IMR-90 (cell line): ENCODE measurements around the gene TRABD2A. TPM values are rescaled to one million over a fixed set of nuclear protein-coding genes. Genes with fewer than 3 reads are reported as not detected.

Experiments used
- ATAC-seq: fragments of 200-7000 bp; cut with Tn5 transposase; 2 replicates; pipeline ENCODE4 v1.9.1; 2020; ENCODE audit warnings: low read depth, mild to moderate bottlenecking, moderate library complexity
- BruUV-seq: library from RNA; stranded (reverse); fragments of 400-500 nt; replicated peaks from 2 replicates; lab custom pipeline; 2021; lab: Mats Ljungman, UMichigan
- CTCF ChIA-PET: fragments of 300-600 bp; formaldehyde crosslinking; extraction: SDS; loops from one replicate; lab custom pipeline; 2021; ENCODE audit warnings: antibody characterized with exemption; lab: Yijun Ruan, JAX
- POLR2A ChIA-PET: fragments of 300-600 bp; sonication (Branson Sonifier 250); formaldehyde crosslinking; loops from one replicate; lab custom pipeline; 2022; ENCODE audit warnings: antibody characterized with exemption; ENCODE audit not compliant: unreplicated experiment; lab: Charles Lee
- DNase-seq: peaks from one replicate; pipeline ENCODE4 v3.0.0; 2013
- H2AFZ ChIP-seq: replicated peaks from 2 replicates; pipeline ENCODE3; 2013; ENCODE audit warnings: low read length, mild to moderate bottlenecking; ENCODE audit not compliant: poor library complexity
- H2AK5ac ChIP-seq: 2 replicates; pipeline ENCODE4 v1.6.1; 2013; ENCODE audit warnings: low read depth, low read length, inconsistent platforms
- H2AK9ac ChIP-seq: replicated peaks from 2 replicates; pipeline ENCODE3; 2013; ENCODE audit warnings: mild to moderate bottlenecking, low read depth, low read length, moderate library complexity; ENCODE audit not compliant: poor library complexity
- H2BK120ac ChIP-seq: 2 replicates; pipeline ENCODE4 v1.6.1; 2013; ENCODE audit warnings: low read depth, low read length, inconsistent platforms
- H2BK15ac ChIP-seq: 3 replicates; pipeline ENCODE4 v1.6.1; 2013; ENCODE audit warnings: low read depth, low read length, inconsistent platforms
- H2BK20ac ChIP-seq: 2 replicates; pipeline ENCODE4 v1.6.1; 2013; ENCODE audit warnings: low read depth, mild to moderate bottlenecking, inconsistent platforms, low read length, moderate library complexity
- H2BK5ac ChIP-seq: 2 replicates; pipeline ENCODE4 v1.6.1; 2013; ENCODE audit warnings: mild to moderate bottlenecking, low read depth, low read length, inconsistent platforms; ENCODE audit not compliant: poor library complexity, severe bottlenecking
- H3K14ac ChIP-seq: replicated peaks from 2 replicates; pipeline ENCODE4 v1.6.1; 2013; ENCODE audit warnings: low read depth, low read length, inconsistent platforms
- H3K18ac ChIP-seq: 2 replicates; pipeline ENCODE4 v1.6.1; 2013; ENCODE audit warnings: low read depth, low read length, control low read depth
- H3K23ac ChIP-seq: 2 replicates; pipeline ENCODE4 v1.6.1; 2013; ENCODE audit warnings: low read depth, low read length, inconsistent platforms
- H3K27ac ChIP-seq: 2 replicates; pipeline ENCODE4 v1.5.1; 2013; ENCODE audit warnings: mild to moderate bottlenecking, control low read depth, low read length; ENCODE audit not compliant: insufficient read depth
- H3K27me3 ChIP-seq: 2 replicates; pipeline ENCODE4 v1.6.1; 2013; ENCODE audit warnings: low read length; ENCODE audit not compliant: control insufficient read depth, insufficient read depth
- H3K36me3 ChIP-seq: 2 replicates; pipeline ENCODE4 v1.6.1; 2013; ENCODE audit warnings: low read length, mixed read lengths; ENCODE audit not compliant: control insufficient read depth, insufficient read depth
- H3K4ac ChIP-seq: 2 replicates; pipeline ENCODE4 v1.6.1; 2013; ENCODE audit warnings: low read depth, low read length, inconsistent platforms
- H3K4me1 ChIP-seq: 2 replicates; pipeline ENCODE4 v1.6.1; 2013; ENCODE audit warnings: low read length, mixed read lengths; ENCODE audit not compliant: control insufficient read depth, insufficient read depth
- H3K4me2 ChIP-seq: 2 replicates; pipeline ENCODE4 v1.6.1; 2013; ENCODE audit warnings: low read depth, mild to moderate bottlenecking, control low read depth, low read length, moderate library complexity
- H3K4me3 ChIP-seq: 2 replicates; pipeline ENCODE4 v1.5.1; 2013; ENCODE audit warnings: low read depth, mild to moderate bottlenecking, control low read depth, low read length, moderate library complexity; ENCODE audit not compliant: insufficient read depth
- H3K56ac ChIP-seq: 2 replicates; pipeline ENCODE4 v1.6.1; 2013; ENCODE audit warnings: low read length, inconsistent platforms; ENCODE audit not compliant: insufficient read depth; ENCODE audit errors: extremely low read depth
- H3K79me1 ChIP-seq, 2 experiments: 2 replicates each; pipeline ENCODE4 v1.6.1; 2013; ENCODE audit warnings: low read length in 2 of 2, inconsistent platforms in 1 of 2, low read depth in 1 of 2
- H3K9ac ChIP-seq: 2 replicates; pipeline ENCODE4 v1.6.1; 2013; ENCODE audit warnings: low read depth, low read length, control low read depth
- H3K9me1 ChIP-seq: 2 replicates; pipeline ENCODE4 v1.6.1; 2013; ENCODE audit warnings: low read length, inconsistent platforms; ENCODE audit not compliant: insufficient read depth
- H3K9me3 ChIP-seq: 2 replicates; pipeline ENCODE4 v1.6.1; 2013; ENCODE audit warnings: low read length; ENCODE audit not compliant: control insufficient read depth, insufficient read depth
- H4K20me1 ChIP-seq: 2 replicates; pipeline ENCODE4 v1.6.1; 2013; ENCODE audit warnings: low read length, inconsistent platforms; ENCODE audit not compliant: insufficient read depth
- H4K5ac ChIP-seq: 2 replicates; pipeline ENCODE4 v1.6.1; 2013; ENCODE audit warnings: mild to moderate bottlenecking, low read depth, low read length, control low read depth
- H4K8ac ChIP-seq, 2 experiments: 2 replicates each; pipeline ENCODE4 v1.6.1; 2013; ENCODE audit warnings: low read depth in 2 of 2, low read length in 2 of 2, control low read depth in 1 of 2, inconsistent platforms in 1 of 2
- H4K91ac ChIP-seq: 2 replicates; pipeline ENCODE4 v1.6.1; 2013; ENCODE audit warnings: low read depth, low read length, inconsistent platforms; ENCODE audit not compliant: insufficient read depth
- BHLHE40 ChIP-seq: fragments of 150-350 bp; IDR thresholded peaks from 2 replicates; pipeline ENCODE4 v1.6.1; 2016; ENCODE audit warnings: mild to moderate bottlenecking, low read depth, low read length
- CHD1 ChIP-seq: IDR thresholded peaks from 2 replicates; pipeline ENCODE4 v1.6.1; 2012; ENCODE audit warnings: low read depth, low read length, improper control_type of control experiment
- CTCF ChIP-seq: conservative IDR thresholded peaks from 2 replicates; pipeline ENCODE4 v1.5.1; 2012; ENCODE audit warnings: mild to moderate bottlenecking, low read depth, low read length, improper control_type of control experiment
- FOS ChIP-seq: fragments of 150-350 bp; IDR thresholded peaks from 2 replicates; pipeline ENCODE4 v1.6.1; 2016; ENCODE audit warnings: low read depth, low read length
- MAFK ChIP-seq: IDR thresholded peaks from 2 replicates; pipeline ENCODE4 v1.6.1; 2012; ENCODE audit warnings: low read depth, low read length, improper control_type of control experiment
- NFE2L2 ChIP-seq: fragments of 150-350 bp; IDR thresholded peaks from 2 replicates; pipeline ENCODE4 v1.6.1; 2016; ENCODE audit warnings: low read depth, mild to moderate bottlenecking, low read length
- POLR2A ChIP-seq: IDR thresholded peaks from 2 replicates; pipeline ENCODE4 v1.6.1; 2012; ENCODE audit warnings: mild to moderate bottlenecking, low read depth, low read length
- RAD21 ChIP-seq: IDR thresholded peaks from 2 replicates; pipeline ENCODE4 v1.6.1; 2012; ENCODE audit warnings: low read length, improper control_type of control experiment
- RFX5 ChIP-seq: IDR thresholded peaks from 2 replicates; pipeline ENCODE4 v1.8.0; 2012; ENCODE audit warnings: low read depth, mild to moderate bottlenecking, low read length, moderate library complexity
- SMC3 ChIP-seq: fragments of 150-350 bp; IDR thresholded peaks from 2 replicates; pipeline ENCODE4 v1.6.1; 2016; ENCODE audit warnings: low read depth, mild to moderate bottlenecking, antibody characterized with exemption, low read length, moderate library complexity
- WGBS, 2 experiments: methylation state at CpG; one replicate each; pipeline versions ENCODE4 v1.1.5 to v1.1.7; 2013; ENCODE audit warnings: missing lambda C conversion rate in 2 of 2; ENCODE audit not compliant: insufficient read length in 1 of 2; ENCODE audit errors: extremely low coverage in 2 of 2; 5-methylcytosine and 5-hydroxymethylcytosine counted together
- dilution Hi-C: fragments of 300-500 bp; cut with HindIII; formaldehyde crosslinking; loops from one replicate; pipeline ENCODE4 v1.14.3; 2018; ENCODE audit warnings: low sequenced_read_pairs; ENCODE audit not compliant: unreplicated experiment
- in situ Hi-C: fragments of 300-500 bp; cut with MboI; formaldehyde crosslinking; loops from 3 replicates; pipeline ENCODE4 v1.14.3; 2019; ENCODE audit warnings: low sequenced_read_pairs, inconsistent platforms, mixed read lengths
- intact Hi-C: fragments of 100-400 bp; cut with micrococcal nuclease; formaldehyde crosslinking; loops from 2 replicates; pipeline ENCODE4 v1.10.0; 2022
- polyA plus RNA-seq, 3 experiments: library from polyadenylated mRNA; depleted of rRNA; stranded (reverse); fragments of >200 nt; gene quantifications; 2 replicates each; pipeline ENCODE4 v1.2.3, GENCODE V29; 2012; ENCODE audit warnings: low replicate concordance in 1 of 3
- total RNA-seq: library from RNA; depleted of rRNA; stranded (reverse); fragments of >200 nt; gene quantifications from 2 replicates; pipeline ENCODE4 v1.2.3, GENCODE V29; 2012
- TF ChIP-seq, protein P1 (sequence below): fragments of 150-350 bp; IDR thresholded peaks from 2 replicates; pipeline ENCODE4 v1.6.1; 2016; ENCODE audit warnings: low read depth, mild to moderate bottlenecking, low read length, moderate library complexity, borderline replicate concordance

The TRABD2A gene
- total and polyA plus RNA-seq, 2 of the 4 experiments (the other 2 are of a cell fraction), result 17.6 to 20.3 TPM

GRCh38 chr2:84894758-84895520 lies 14.1 kb upstream of the TRABD2A start:
- H4K91ac ChIP-seq, result peak overlapping the region; percentile 53
- H2AK5ac ChIP-seq, result peak overlapping the region; percentile 80
- H3K27me3 ChIP-seq, result no peaks in the 10 kb centered on the region
- peak overlapping the region; percentile 49 for H2AK9ac ChIP-seq
- TF ChIP-seq, protein P1, sequence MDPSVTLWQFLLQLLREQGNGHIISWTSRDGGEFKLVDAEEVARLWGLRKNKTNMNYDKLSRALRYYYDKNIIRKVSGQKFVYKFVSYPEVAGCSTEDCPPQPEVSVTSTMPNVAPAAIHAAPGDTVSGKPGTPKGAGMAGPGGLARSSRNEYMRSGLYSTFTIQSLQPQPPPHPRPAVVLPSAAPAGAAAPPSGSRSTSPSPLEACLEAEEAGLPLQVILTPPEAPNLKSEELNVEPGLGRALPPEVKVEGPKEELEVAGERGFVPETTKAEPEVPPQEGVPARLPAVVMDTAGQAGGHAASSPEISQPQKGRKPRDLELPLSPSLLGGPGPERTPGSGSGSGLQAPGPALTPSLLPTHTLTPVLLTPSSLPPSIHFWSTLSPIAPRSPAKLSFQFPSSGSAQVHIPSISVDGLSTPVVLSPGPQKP, result no peak
- TF ChIP-seq FOS (no peak), CHD1 (no peak), CTCF (no peak), BHLHE40 (no peak), RAD21 (no peak), MAFK (no peak), SMC3 (no peak), POLR2A (no peak), NFE2L2 (no peak), RFX5 (no peak)
- peaks cover 15% of the 10 kb centered on the region for H3K9me1 ChIP-seq
- dilution Hi-C loops, result no loop called here
- in situ Hi-C loops, result no loop called here
- peak; percentile 50 for ATAC-seq
- peak overlapping the region; percentile 90 for H4K5ac ChIP-seq
- H3K23ac ChIP-seq, result peak overlapping the region; percentile 89; the same call in 1 of the 2 replicates
- BruUV-seq, result no TSS peak
- H3K4me2 ChIP-seq, result no peak overlapping the region
- peak overlapping the region; percentile 83 for H2AFZ ChIP-seq
- no peaks in the 10 kb centered on the region for H4K20me1 ChIP-seq
- DNase-seq, result peak; percentile 52
- H3K36me3 ChIP-seq, result no peaks in the 10 kb centered on the region
- H3K14ac ChIP-seq, result peak overlapping the region; percentile 91
- peaks cover 4 to 21% of the 10 kb centered on the region in 2 experiments; a peak in 3 of 4 replicates for H3K79me1 ChIP-seq
- no CpG with 5 or more reads among the region's 7 CpGs for WGBS, 2 experiments
- POLR2A ChIA-PET, result no interaction called here
- peak overlapping the region; percentile 29 to 89 for H4K8ac ChIP-seq
- intact Hi-C loops, result no loop called here
- no peak overlapping the region for H3K4me3 ChIP-seq
- peak overlapping the region; percentile 46; the same call in 1 of the 2 replicates for H3K9ac ChIP-seq
- H3K27ac ChIP-seq, result peak overlapping the region; percentile 85
- peak overlapping the region; percentile 28 for H3K56ac ChIP-seq
- H3K18ac ChIP-seq, result peak overlapping the region; percentile 22
- H2BK120ac ChIP-seq, result peak overlapping the region; percentile 83
- no peaks in the 10 kb centered on the region for H3K9me3 ChIP-seq
- H2BK5ac ChIP-seq, result peak overlapping the region; percentile 88
- CTCF ChIA-PET, result interaction anchor here (0.5 kb wide), 1 partner anchor 1784 kb away, joined by 4 read pairs; no protein-coding TSS in a partner anchor
- peak overlapping the region; percentile 47; the same call in 1 of the 3 replicates for H2BK15ac ChIP-seq
- peaks cover 17% of the 10 kb centered on the region for H3K4me1 ChIP-seq
- peak overlapping the region; percentile 79 for H3K4ac ChIP-seq
- H2BK20ac ChIP-seq, result peak overlapping the region; percentile 68
